HEK293 (cell line): ENCODE data around the gene SGIP1.

Experiments
- BCL11A ChIP-seq: fragments of 450-650 bp; formaldehyde crosslinking; IDR thresholded peaks from 2 replicates; pipeline ENCODE4 v1.5.1; 2016; ENCODE audit warnings: low read depth, missing biosample characterization, missing genetic modification characterization
- FEZF1 ChIP-seq: fragments of 450-650 bp; formaldehyde crosslinking; IDR thresholded peaks from 2 replicates; pipeline ENCODE4 v1.5.1; 2016; ENCODE audit warnings: missing biosample characterization, missing genetic modification characterization
- MEIS1 ChIP-seq: sonication (generic); formaldehyde crosslinking; IDR thresholded peaks from 2 replicates; pipeline ENCODE4 v1.8.1; 2022; ENCODE audit warnings: missing genetic modification reagents, mild to moderate bottlenecking, borderline replicate concordance
- OVOL3 ChIP-seq: fragments of 450-650 bp; formaldehyde crosslinking; IDR thresholded peaks from 2 replicates; pipeline ENCODE4 v1.5.1; 2016; ENCODE audit warnings: missing biosample characterization, missing genetic modification characterization
- SP7 ChIP-seq: fragments of 450-650 bp; formaldehyde crosslinking; IDR thresholded peaks from 2 replicates; pipeline ENCODE4 v1.5.1; 2016; ENCODE audit warnings: missing biosample characterization, missing genetic modification characterization
- TCF7L2 ChIP-seq: IDR thresholded peaks from 2 replicates; pipeline ENCODE4 v1.6.1; 2011; ENCODE audit warnings: low read depth, mild to moderate bottlenecking, inconsistent platforms, low read length, moderate library complexity, borderline replicate concordance
- ZBTB17 ChIP-seq: fragments of 450-650 bp; formaldehyde crosslinking; IDR thresholded peaks from 2 replicates; pipeline ENCODE4 v1.5.1; 2016; ENCODE audit warnings: missing biosample characterization, missing genetic modification characterization
- ZBTB8A ChIP-seq: fragments of 450-650 bp; formaldehyde crosslinking; IDR thresholded peaks from 2 replicates; pipeline ENCODE4 v1.5.1; 2016; ENCODE audit warnings: missing biosample characterization, missing genetic modification characterization
- ZNF19 ChIP-seq: fragments of 450-650 bp; formaldehyde crosslinking; IDR thresholded peaks from 2 replicates; pipeline ENCODE4; 2016; ENCODE audit warnings: missing biosample characterization, missing genetic modification characterization, low read depth
- ZNF24 ChIP-seq: fragments of 450-650 bp; formaldehyde crosslinking; IDR thresholded peaks from 2 replicates; pipeline ENCODE4 v1.5.1; 2016; ENCODE audit warnings: missing biosample characterization, missing genetic modification characterization
- ZNF664 ChIP-seq: fragments of 450-650 bp; formaldehyde crosslinking; IDR thresholded peaks from 2 replicates; pipeline ENCODE4 v1.5.1; 2016; ENCODE audit warnings: missing biosample characterization, missing genetic modification characterization
- ZNF785 ChIP-seq: fragments of 450-650 bp; formaldehyde crosslinking; IDR thresholded peaks from 2 replicates; pipeline ENCODE4 v1.5.1; 2016; ENCODE audit warnings: missing biosample characterization, missing genetic modification characterization
- ZXDB ChIP-seq: fragments of 450-650 bp; formaldehyde crosslinking; IDR thresholded peaks from 2 replicates; pipeline ENCODE4 v1.5.1; 2016; ENCODE audit warnings: missing biosample characterization, missing genetic modification characterization
- TF ChIP-seq, protein P1 (sequence below): fragments of 450-650 bp; formaldehyde crosslinking; IDR thresholded peaks from 2 replicates; pipeline ENCODE4 v1.5.1; 2016; ENCODE audit warnings: missing biosample characterization, missing genetic modification characterization
- TF ChIP-seq, protein P2 (sequence below): fragments of 450-650 bp; IDR thresholded peaks from 2 replicates; pipeline ENCODE4 v1.5.1; 2018; ENCODE audit warnings: missing biosample characterization, mild to moderate bottlenecking, missing genetic modification characterization
- TF ChIP-seq, protein P3 (sequence below): fragments of 450-650 bp; formaldehyde crosslinking; IDR thresholded peaks from 2 replicates; pipeline ENCODE4 v1.5.1; 2016; ENCODE audit warnings: missing biosample characterization, missing genetic modification characterization, borderline replicate concordance
- TF ChIP-seq, protein P4 (sequence below): fragments of 450-650 bp; formaldehyde crosslinking; IDR thresholded peaks from 2 replicates; pipeline ENCODE4 v1.5.1; 2016; ENCODE audit warnings: missing biosample characterization, missing genetic modification characterization, low read depth
- TF ChIP-seq, protein P5 (sequence below): fragments of 450-650 bp; formaldehyde crosslinking; IDR thresholded peaks from 2 replicates; pipeline ENCODE4 v1.5.0; 2017; ENCODE audit warnings: missing biosample characterization, missing genetic modification characterization, borderline replicate concordance
- TF ChIP-seq, protein P6 (sequence below): fragments of 450-650 bp; formaldehyde crosslinking; IDR thresholded peaks from 2 replicates; pipeline ENCODE4 v1.5.1; 2016; ENCODE audit warnings: missing biosample characterization, missing genetic modification characterization
- TF ChIP-seq, protein P7 (sequence below): fragments of 450-650 bp; formaldehyde crosslinking; IDR thresholded peaks from 2 replicates; pipeline ENCODE4 v1.5.1; 2016; ENCODE audit warnings: missing biosample characterization, missing genetic modification characterization

The SGIP1 gene

DNA sequence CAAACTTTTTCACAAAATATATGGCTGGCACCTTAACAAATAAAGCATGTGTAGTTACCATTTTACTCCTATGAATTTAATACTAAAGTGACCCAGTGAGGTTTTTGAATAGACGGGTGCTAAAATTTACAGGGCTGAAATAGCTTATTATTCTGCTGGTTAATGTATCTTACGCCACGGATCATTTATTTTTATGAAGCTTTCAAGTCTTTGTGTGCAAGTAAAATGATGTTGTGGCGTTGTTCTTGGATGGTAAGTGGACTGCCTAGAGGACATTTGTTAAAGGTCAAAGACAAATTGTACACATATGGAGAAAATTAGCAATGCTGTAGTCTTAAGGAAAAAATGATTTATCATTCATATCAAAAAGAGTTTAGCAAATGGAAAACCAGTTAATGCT is 244.3 kb downstream of the SGIP1 start (continued):
- no peak for TF ChIP-seq ZNF785 (tag by site-specific recombination)
- TF ChIP-seq ZNF664 (tag by site-specific recombination), result no peak
- peak; percentile 50; the same call in 1 of the 2 replicates for TF ChIP-seq TCF7L2
- TF ChIP-seq ZBTB17 (tag by site-specific recombination), result peak; percentile 42; the same call in 1 of the 2 replicates
- 0 out of 2 replicates have a peak, but pooled peaks have one; percentile 61 for TF ChIP-seq ZNF24 (tag by site-specific recombination)
- TF ChIP-seq, protein P1, sequence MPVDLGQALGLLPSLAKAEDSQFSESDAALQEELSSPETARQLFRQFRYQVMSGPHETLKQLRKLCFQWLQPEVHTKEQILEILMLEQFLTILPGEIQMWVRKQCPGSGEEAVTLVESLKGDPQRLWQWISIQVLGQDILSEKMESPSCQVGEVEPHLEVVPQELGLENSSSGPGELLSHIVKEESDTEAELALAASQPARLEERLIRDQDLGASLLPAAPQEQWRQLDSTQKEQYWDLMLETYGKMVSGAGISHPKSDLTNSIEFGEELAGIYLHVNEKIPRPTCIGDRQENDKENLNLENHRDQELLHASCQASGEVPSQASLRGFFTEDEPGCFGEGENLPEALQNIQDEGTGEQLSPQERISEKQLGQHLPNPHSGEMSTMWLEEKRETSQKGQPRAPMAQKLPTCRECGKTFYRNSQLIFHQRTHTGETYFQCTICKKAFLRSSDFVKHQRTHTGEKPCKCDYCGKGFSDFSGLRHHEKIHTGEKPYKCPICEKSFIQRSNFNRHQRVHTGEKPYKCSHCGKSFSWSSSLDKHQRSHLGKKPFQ, result peak; percentile 26; the same call in 1 of the 2 replicates
- TF ChIP-seq ZXDB (tag by site-specific recombination), result 0 out of 2 replicates have a peak, but pooled peaks have one; percentile 60
- no peak for TF ChIP-seq ZNF19 (tag by site-specific recombination)
- TF ChIP-seq MEIS1 (CRISPR knock-in tag), result no peak
- TF ChIP-seq OVOL3, result peak; percentile 84
- TF ChIP-seq, protein P2, sequence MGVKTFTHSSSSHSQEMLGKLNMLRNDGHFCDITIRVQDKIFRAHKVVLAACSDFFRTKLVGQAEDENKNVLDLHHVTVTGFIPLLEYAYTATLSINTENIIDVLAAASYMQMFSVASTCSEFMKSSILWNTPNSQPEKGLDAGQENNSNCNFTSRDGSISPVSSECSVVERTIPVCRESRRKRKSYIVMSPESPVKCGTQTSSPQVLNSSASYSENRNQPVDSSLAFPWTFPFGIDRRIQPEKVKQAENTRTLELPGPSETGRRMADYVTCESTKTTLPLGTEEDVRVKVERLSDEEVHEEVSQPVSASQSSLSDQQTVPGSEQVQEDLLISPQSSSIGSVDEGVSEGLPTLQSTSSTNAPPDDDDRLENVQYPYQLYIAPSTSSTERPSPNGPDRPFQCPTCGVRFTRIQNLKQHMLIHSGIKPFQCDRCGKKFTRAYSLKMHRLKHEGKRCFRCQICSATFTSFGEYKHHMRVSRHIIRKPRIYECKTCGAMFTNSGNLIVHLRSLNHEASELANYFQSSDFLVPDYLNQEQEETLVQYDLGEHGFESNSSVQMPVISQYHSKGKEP, result peak; percentile 84
- TF ChIP-seq, protein P3, sequence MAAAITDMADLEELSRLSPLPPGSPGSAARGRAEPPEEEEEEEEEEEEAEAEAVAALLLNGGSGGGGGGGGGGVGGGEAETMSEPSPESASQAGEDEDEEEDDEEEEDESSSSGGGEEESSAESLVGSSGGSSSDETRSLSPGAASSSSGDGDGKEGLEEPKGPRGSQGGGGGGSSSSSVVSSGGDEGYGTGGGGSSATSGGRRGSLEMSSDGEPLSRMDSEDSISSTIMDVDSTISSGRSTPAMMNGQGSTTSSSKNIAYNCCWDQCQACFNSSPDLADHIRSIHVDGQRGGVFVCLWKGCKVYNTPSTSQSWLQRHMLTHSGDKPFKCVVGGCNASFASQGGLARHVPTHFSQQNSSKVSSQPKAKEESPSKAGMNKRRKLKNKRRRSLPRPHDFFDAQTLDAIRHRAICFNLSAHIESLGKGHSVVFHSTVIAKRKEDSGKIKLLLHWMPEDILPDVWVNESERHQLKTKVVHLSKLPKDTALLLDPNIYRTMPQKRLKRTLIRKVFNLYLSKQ (tag by site-specific recombination), result no peak
- TF ChIP-seq, protein P4, sequence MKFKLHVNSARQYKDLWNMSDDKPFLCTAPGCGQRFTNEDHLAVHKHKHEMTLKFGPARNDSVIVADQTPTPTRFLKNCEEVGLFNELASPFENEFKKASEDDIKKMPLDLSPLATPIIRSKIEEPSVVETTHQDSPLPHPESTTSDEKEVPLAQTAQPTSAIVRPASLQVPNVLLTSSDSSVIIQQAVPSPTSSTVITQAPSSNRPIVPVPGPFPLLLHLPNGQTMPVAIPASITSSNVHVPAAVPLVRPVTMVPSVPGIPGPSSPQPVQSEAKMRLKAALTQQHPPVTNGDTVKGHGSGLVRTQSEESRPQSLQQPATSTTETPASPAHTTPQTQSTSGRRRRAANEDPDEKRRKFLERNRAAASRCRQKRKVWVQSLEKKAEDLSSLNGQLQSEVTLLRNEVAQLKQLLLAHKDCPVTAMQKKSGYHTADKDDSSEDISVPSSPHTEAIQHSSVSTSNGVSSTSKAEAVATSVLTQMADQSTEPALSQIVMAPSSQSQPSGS (tag by site-specific recombination), result no peak
- TF ChIP-seq, protein P5, sequence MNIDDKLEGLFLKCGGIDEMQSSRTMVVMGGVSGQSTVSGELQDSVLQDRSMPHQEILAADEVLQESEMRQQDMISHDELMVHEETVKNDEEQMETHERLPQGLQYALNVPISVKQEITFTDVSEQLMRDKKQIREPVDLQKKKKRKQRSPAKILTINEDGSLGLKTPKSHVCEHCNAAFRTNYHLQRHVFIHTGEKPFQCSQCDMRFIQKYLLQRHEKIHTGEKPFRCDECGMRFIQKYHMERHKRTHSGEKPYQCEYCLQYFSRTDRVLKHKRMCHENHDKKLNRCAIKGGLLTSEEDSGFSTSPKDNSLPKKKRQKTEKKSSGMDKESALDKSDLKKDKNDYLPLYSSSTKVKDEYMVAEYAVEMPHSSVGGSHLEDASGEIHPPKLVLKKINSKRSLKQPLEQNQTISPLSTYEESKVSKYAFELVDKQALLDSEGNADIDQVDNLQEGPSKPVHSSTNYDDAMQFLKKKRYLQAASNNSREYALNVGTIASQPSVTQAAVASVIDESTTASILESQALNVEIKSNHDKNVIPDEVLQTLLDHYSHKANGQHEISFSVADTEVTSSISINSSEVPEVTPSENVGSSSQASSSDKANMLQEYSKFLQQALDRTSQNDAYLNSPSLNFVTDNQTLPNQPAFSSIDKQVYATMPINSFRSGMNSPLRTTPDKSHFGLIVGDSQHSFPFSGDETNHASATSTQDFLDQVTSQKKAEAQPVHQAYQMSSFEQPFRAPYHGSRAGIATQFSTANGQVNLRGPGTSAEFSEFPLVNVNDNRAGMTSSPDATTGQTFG (tag by site-specific recombination), result no peak
- TF ChIP-seq ZBTB8A (tag by site-specific recombination), result peak; percentile 68; the same call in 1 of the 2 replicates
- peak; percentile 89 for TF ChIP-seq FEZF1 (tag by site-specific recombination)
- TF ChIP-seq, protein P6, sequence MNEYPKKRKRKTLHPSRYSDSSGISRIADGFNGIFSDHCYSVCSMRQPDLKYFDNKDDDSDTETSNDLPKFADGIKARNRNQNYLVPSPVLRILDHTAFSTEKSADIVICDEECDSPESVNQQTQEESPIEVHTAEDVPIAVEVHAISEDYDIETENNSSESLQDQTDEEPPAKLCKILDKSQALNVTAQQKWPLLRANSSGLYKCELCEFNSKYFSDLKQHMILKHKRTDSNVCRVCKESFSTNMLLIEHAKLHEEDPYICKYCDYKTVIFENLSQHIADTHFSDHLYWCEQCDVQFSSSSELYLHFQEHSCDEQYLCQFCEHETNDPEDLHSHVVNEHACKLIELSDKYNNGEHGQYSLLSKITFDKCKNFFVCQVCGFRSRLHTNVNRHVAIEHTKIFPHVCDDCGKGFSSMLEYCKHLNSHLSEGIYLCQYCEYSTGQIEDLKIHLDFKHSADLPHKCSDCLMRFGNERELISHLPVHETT (tag by site-specific recombination), result no peak
- peak; percentile 80 for TF ChIP-seq SP7
- TF ChIP-seq BCL11A (tag by site-specific recombination), result peak; percentile 86; the same call in 1 of the 2 replicates
- TF ChIP-seq, protein P7, sequence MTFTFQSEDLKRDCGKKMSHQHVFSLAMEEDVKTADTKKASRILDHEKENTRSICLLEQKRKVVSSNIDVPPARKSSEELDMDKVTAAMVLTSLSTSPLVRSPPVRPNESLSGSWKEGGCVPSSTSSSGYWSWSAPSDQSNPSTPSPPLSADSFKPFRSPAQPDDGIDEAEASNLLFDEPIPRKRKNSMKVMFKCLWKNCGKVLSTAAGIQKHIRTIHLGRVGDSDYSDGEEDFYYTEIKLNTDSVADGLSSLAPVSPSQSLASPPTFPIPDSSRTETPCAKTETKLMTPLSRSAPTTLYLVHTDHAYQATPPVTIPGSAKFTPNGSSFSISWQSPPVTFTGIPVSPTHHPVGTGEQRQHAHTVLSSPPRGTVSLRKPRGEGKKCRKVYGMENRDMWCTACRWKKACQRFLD (tag by site-specific recombination), result no peak
